Neural cell (in vitro differentiated cells): ENCODE data around the gene BTG1. TPM values are rescaled to one million over a fixed set of nuclear protein-coding genes. Genes with fewer than 3 reads are reported as not detected.

Experiments
- H2AFZ ChIP-seq: fragments of 200-600, 300-800 bp; sonication (generic), shearing (Covaris generic); 2 replicates; pipeline ENCODE4 v1.6.0; 2014; ENCODE audit warnings: low read depth, mild to moderate bottlenecking, antibody characterized with exemption, low read length, moderate library complexity
- H3F3A ChIP-seq: fragments of 200-600 bp; shearing (Covaris generic); 2 replicates; pipeline ENCODE4 v1.6.1; 2016; ENCODE audit warnings: mild to moderate bottlenecking, moderate library complexity, mixed read lengths, antibody characterized with exemption, low read length; ENCODE audit not compliant: insufficient read depth, poor library complexity, severe bottlenecking
- H3K27ac ChIP-seq: fragments of 200-600, 300-800 bp; sonication (generic), shearing (Covaris generic); 2 replicates; pipeline ENCODE4 v1.5.1; 2014; ENCODE audit warnings: mild to moderate bottlenecking, low read length, moderate library complexity
- H3K27me3 ChIP-seq: fragments of 300-800, 200-600 bp; sonication (generic), shearing (Covaris generic); 2 replicates; pipeline ENCODE4 v1.6.0; 2014; ENCODE audit warnings: mild to moderate bottlenecking, low read depth, low read length, moderate library complexity; ENCODE audit not compliant: insufficient read depth
- H3K36me3 ChIP-seq: fragments of 300-800, 200-600 bp; sonication (generic), shearing (Covaris generic); 2 replicates; pipeline ENCODE4 v1.5.1; 2014; ENCODE audit warnings: mild to moderate bottlenecking, antibody characterized with exemption, low read length, moderate library complexity; ENCODE audit not compliant: insufficient read depth
- H3K4me2 ChIP-seq: fragments of 300-800, 200-600 bp; sonication (generic), shearing (Covaris generic); 2 replicates; pipeline ENCODE4 v1.6.0; 2014; ENCODE audit warnings: mild to moderate bottlenecking, low read length
- H3K4me3 ChIP-seq: fragments of 300-800, 200-600 bp; sonication (generic), shearing (Covaris generic); 2 replicates; pipeline ENCODE4 v1.5.1; 2014; ENCODE audit warnings: mild to moderate bottlenecking, low read length, moderate library complexity
- H3K79me2 ChIP-seq: fragments of 200-600 bp; shearing (Covaris generic); replicated peaks from 2 replicates; pipeline ENCODE4 v1.6.0; 2014; ENCODE audit warnings: mild to moderate bottlenecking, low read length, moderate library complexity; ENCODE audit not compliant: insufficient read depth
- H3K9ac ChIP-seq: fragments of 300-800, 200-600 bp; sonication (generic), shearing (Covaris generic); 2 replicates; pipeline ENCODE4 v1.6.1; 2016; ENCODE audit warnings: mild to moderate bottlenecking, low read length, mixed read lengths
- H3K9me2 ChIP-seq: fragments of 200-600 bp; shearing (Covaris generic); 2 replicates; pipeline ENCODE4 v1.6.1; 2016; ENCODE audit warnings: mild to moderate bottlenecking, low read length, mixed read lengths; ENCODE audit not compliant: insufficient read depth
- H3K9me3 ChIP-seq: fragments of 200-600, 300-800 bp; sonication (generic), shearing (Covaris generic); 2 replicates; pipeline ENCODE4 v1.6.1; 2016; ENCODE audit warnings: mild to moderate bottlenecking, mixed run types, low read length, moderate library complexity, mixed read lengths
- H4K20me1 ChIP-seq: fragments of 200-600 bp; shearing (Covaris generic); 2 replicates; pipeline ENCODE4 v1.6.1; 2016; ENCODE audit warnings: mild to moderate bottlenecking, mixed run types; ENCODE audit not compliant: insufficient read depth
- CTCF ChIP-seq: fragments of 450-650 bp; IDR thresholded peaks from 2 replicates; pipeline ENCODE4 v1.5.1; 2014; ENCODE audit warnings: antibody characterized with exemption, mild to moderate bottlenecking, moderate library complexity; ENCODE audit not compliant: poor library complexity, severe bottlenecking
- EP300 ChIP-seq: fragments of 450-650 bp; conservative IDR thresholded peaks from 2 replicates; pipeline ENCODE4 v1.6.1; 2014; ENCODE audit warnings: antibody characterized with exemption, mild to moderate bottlenecking, moderate library complexity; ENCODE audit not compliant: poor library complexity, severe bottlenecking
- MXI1 ChIP-seq: fragments of 450-650 bp; conservative IDR thresholded peaks from 2 replicates; pipeline ENCODE4 v1.6.1; 2014; ENCODE audit warnings: antibody characterized with exemption, mild to moderate bottlenecking; ENCODE audit not compliant: poor library complexity, severe bottlenecking
- POLR2AphosphoS5 ChIP-seq: IDR thresholded peaks from 2 replicates; pipeline ENCODE4 v1.6.1; 2012
- RAD21 ChIP-seq: fragments of 450-650 bp; conservative IDR thresholded peaks from 2 replicates; pipeline ENCODE4 v1.6.1; 2014; ENCODE audit warnings: antibody characterized with exemption, mild to moderate bottlenecking, moderate library complexity
- REST ChIP-seq: IDR thresholded peaks from 2 replicates; pipeline ENCODE4 v1.6.1; 2012; ENCODE audit warnings: borderline replicate concordance
- SMC3 ChIP-seq: fragments of 450-650 bp; conservative IDR thresholded peaks from 2 replicates; pipeline ENCODE4 v1.6.1; 2014; ENCODE audit warnings: antibody characterized with exemption, mild to moderate bottlenecking, moderate library complexity; ENCODE audit not compliant: poor library complexity
- TAF1 ChIP-seq: IDR thresholded peaks from 2 replicates; pipeline ENCODE4 v1.6.1; 2012; ENCODE audit warnings: low read depth
- polyA plus RNA-seq: library from polyadenylated mRNA; depleted of rRNA; stranded (reverse); fragments of >200 nt; gene quantifications from 2 replicates; pipeline ENCODE4 v1.2.3, GENCODE V29; 2014

BTG1 gene
- polyA plus RNA-seq, 1 donor from 2014 or later, result 12.9 TPM

- H3K36me3 ChIP-seq, result no peaks in the 10 kb centered on the region
These were observed 34.4 kb downstream of the BTG1 start for GRCh38 chr12:92111256-92111655.

GRCh38 chr12:92110083-92110640 lies 35.5 kb downstream of the BTG1 start:
- Histone ChIP-seq H3K9me2 (no peaks in the 10 kb centered on the region), H3K9me3 (no peaks in the 10 kb centered on the region), H3K9ac (no peak overlapping the region), H3F3A (no peaks in the 10 kb centered on the region), H3K36me3 (no peaks in the 10 kb centered on the region), H3K4me2 (no peak overlapping the region), H3K79me2 (peaks cover 5% of the 10 kb centered on the region), H3K27me3 (no peaks in the 10 kb centered on the region), H3K27ac (no peak overlapping the region), H2AFZ (no peak overlapping the region), H3K4me3 (no peak overlapping the region), H4K20me1 (no peaks in the 10 kb centered on the region)
- no peak for TF ChIP-seq CTCF
- no peak for TF ChIP-seq SMC3
- no peak for TF ChIP-seq EP300

More at GRCh38 chr12:92111256-92111655, 34.4 kb downstream of the BTG1 start:
- no peaks in the 10 kb centered on the region for H3K9me2 ChIP-seq
- no peaks in the 10 kb centered on the region for H3K9me3 ChIP-seq
- no peak overlapping the region for H3K4me2 ChIP-seq
- H3K79me2 ChIP-seq, result peaks cover 5% of the 10 kb centered on the region
- H3K27ac ChIP-seq, result no peak overlapping the region
- H3F3A ChIP-seq, result no peaks in the 10 kb centered on the region
- no peaks in the 10 kb centered on the region for H3K27me3 ChIP-seq
- no peak for TF ChIP-seq CTCF
- no peak for TF ChIP-seq SMC3
- no peak for TF ChIP-seq POLR2AphosphoS5
- no peak for TF ChIP-seq MXI1
- TF ChIP-seq TAF1, result no peak
- TF ChIP-seq REST, result no peak
- no peak for TF ChIP-seq RAD21
- TF ChIP-seq EP300, result no peak
- H3K4me3 ChIP-seq, result no peak overlapping the region
- no peak overlapping the region for H3K9ac ChIP-seq
- H4K20me1 ChIP-seq, result no peaks in the 10 kb centered on the region
- no peak overlapping the region for H2AFZ ChIP-seq
